DOHH2 (cell line): ENCODE data around the gene AKAP5.
A peak's percentile ranks its signal among the peaks of the same experiment; 100 is the strongest.

Source experiments
- H3F3A ChIP-seq: fragments of 200-600 bp; sonication (generic), shearing (Covaris generic); 2 replicates; pipeline ENCODE4 v1.6.0; 2016; ENCODE audit warnings: antibody characterized with exemption, mild to moderate bottlenecking; ENCODE audit not compliant: control insufficient read depth, insufficient read depth
- H3K27ac ChIP-seq: fragments of 200-600 bp; sonication (generic); 2 replicates; pipeline ENCODE4 v1.5.1; 2014; ENCODE audit warnings: low read depth, mild to moderate bottlenecking, low read length, moderate library complexity
- H3K27me3 ChIP-seq: fragments of 200-600 bp; sonication (generic); 2 replicates; pipeline ENCODE4 v1.6.1; 2014; ENCODE audit warnings: mild to moderate bottlenecking, low read length, mixed read lengths; ENCODE audit not compliant: control insufficient read depth
- H3K36me3 ChIP-seq: fragments of 200-600 bp; sonication (generic); 2 replicates; pipeline ENCODE4 v1.6.1; 2014; ENCODE audit warnings: mild to moderate bottlenecking, low read length, moderate library complexity, mixed read lengths; ENCODE audit not compliant: control insufficient read depth
- H3K4me1 ChIP-seq: fragments of 200-600 bp; sonication (generic); 2 replicates; pipeline ENCODE4 v1.6.1; 2014; ENCODE audit warnings: mild to moderate bottlenecking, low read length, mixed read lengths; ENCODE audit not compliant: control insufficient read depth
- H3K4me2 ChIP-seq: fragments of 200-600 bp; sonication (generic); 2 replicates; pipeline ENCODE4 v1.6.0; 2014; ENCODE audit warnings: mild to moderate bottlenecking, low read length, moderate library complexity
- H3K4me3 ChIP-seq: fragments of 200-600 bp; sonication (generic); 2 replicates; pipeline ENCODE4 v1.5.1; 2014; ENCODE audit warnings: mild to moderate bottlenecking, low read length, mixed read lengths
- H3K79me2 ChIP-seq: fragments of 200-600 bp; sonication (generic); 2 replicates; pipeline ENCODE4 v1.6.1; 2014; ENCODE audit warnings: mild to moderate bottlenecking, low read length, mixed read lengths; ENCODE audit not compliant: control insufficient read depth
- H3K9me2 ChIP-seq: fragments of 200-600 bp; sonication (generic); replicated peaks from 2 replicates; pipeline ENCODE4 v1.6.1; 2014; ENCODE audit warnings: mild to moderate bottlenecking, low read length, mixed read lengths; ENCODE audit not compliant: control insufficient read depth
- H3K9me3 ChIP-seq: fragments of 200-600 bp; sonication (generic); 2 replicates; pipeline ENCODE4 v1.6.1; 2014; ENCODE audit warnings: antibody characterized with exemption, low read length, mixed read lengths; ENCODE audit not compliant: control insufficient read depth, insufficient read depth
- H4K20me1 ChIP-seq: fragments of 200-600 bp; sonication (generic); 2 replicates; pipeline ENCODE4 v1.6.0; 2014; ENCODE audit warnings: low read depth, mild to moderate bottlenecking, antibody characterized with exemption, low read length, moderate library complexity; ENCODE audit not compliant: control insufficient read depth, insufficient read depth
- CTCF ChIP-seq: fragments of 200-600 bp; sonication (generic); IDR thresholded peaks from one replicate; pipeline ENCODE4 v1.5.1; 2014; ENCODE audit warnings: antibody characterized with exemption, mild to moderate bottlenecking, low read depth, low read length; ENCODE audit not compliant: poor library complexity, severe bottlenecking
- EZH2phosphoT487 ChIP-seq: fragments of 200-600 bp; sonication (generic); IDR thresholded peaks from 2 replicates; pipeline ENCODE4 v1.6.1; 2017; ENCODE audit warnings: borderline replicate concordance, mild to moderate bottlenecking, antibody characterized with exemption, low read length, moderate library complexity, mixed read lengths

The AKAP5 gene

GRCh38 chr14:64465191-64465822, at the start of gene AKAP5:
TSS of gene AKAP5 (plus strand) at chr14:64465499. CDS start at chr14:64468395, 2,896 bp downstream.
- Histone ChIP-seq H3K9me3 (no peaks in the 10 kb centered on the region), H3K27me3 (peaks cover 18% of the 10 kb centered on the region), H3K36me3 (peaks cover 13% of the 10 kb centered on the region), H3K4me1 (peaks cover 52% of the 10 kb centered on the region), H3K27ac (no peak within 1 kb of the TSS), H3K79me2 (no peaks in the 10 kb centered on the region), H3F3A (peaks cover 34% of the 10 kb centered on the region), H3K9me2 (no peaks in the 10 kb centered on the region), H3K4me3 (peak within 1 kb of the TSS; percentile 69), H3K4me2 (peak within 1 kb of the TSS; percentile 76), H4K20me1 (peaks cover 4% of the 10 kb centered on the region; the same call in 1 of the 2 replicates)
- no peak for TF ChIP-seq EZH2phosphoT487
- peak; percentile 15 for TF ChIP-seq CTCF

- no peaks in the 10 kb centered on the region for H3F3A ChIP-seq
- H3K4me1 ChIP-seq: no peaks in the 10 kb centered on the region
- H3K4me3 ChIP-seq: no peak overlapping the region
- no peaks in the 10 kb centered on the region for H3K79me2 ChIP-seq
- H3K36me3 ChIP-seq: peaks cover 86% of the 10 kb centered on the region
- no peaks in the 10 kb centered on the region for H3K9me3 ChIP-seq
- H3K4me2 ChIP-seq: no peak overlapping the region
- no peaks in the 10 kb centered on the region for H4K20me1 ChIP-seq
- H3K27ac ChIP-seq: no peak overlapping the region
- H3K27me3 ChIP-seq: no peaks in the 10 kb centered on the region
- no peaks in the 10 kb centered on the region for H3K9me2 ChIP-seq
- TF ChIP-seq CTCF (no peak), EZH2phosphoT487 (no peak)
These were observed 48.9 kb upstream of the AKAP5 start for GRCh38 chr14:64416348-64416932.

GRCh38 chr14:64417055-64417770, 48.1 kb upstream of the AKAP5 start:
- H4K20me1 ChIP-seq: no peaks in the 10 kb centered on the region
- H3K27ac ChIP-seq: no peak overlapping the region
- H3K79me2 ChIP-seq: no peaks in the 10 kb centered on the region
- peaks cover 85% of the 10 kb centered on the region for H3K36me3 ChIP-seq
- H3F3A ChIP-seq: no peaks in the 10 kb centered on the region
- H3K9me2 ChIP-seq: no peaks in the 10 kb centered on the region
- H3K9me3 ChIP-seq: no peaks in the 10 kb centered on the region
- H3K4me1 ChIP-seq: no peaks in the 10 kb centered on the region
- TF ChIP-seq CTCF (no peak), EZH2phosphoT487 (no peak)
- H3K27me3 ChIP-seq: no peaks in the 10 kb centered on the region
- no peak overlapping the region for H3K4me2 ChIP-seq
- no peak overlapping the region for H3K4me3 ChIP-seq
